SKM-1 (cell line): ENCODE measurements around the gene OR6K3.
"Not testable (repeated sequence)": the region's sequence is repeated elsewhere in the genome, so short reads cannot be mapped to it uniquely, and the experiment has no call there.

Experiments used
- DNase-seq: peaks from one replicate; lab custom pipeline; 2025; ENCODE audit not compliant: unreplicated experiment; lab: John Stamatoyannopoulos, UW

OR6K3 gene

DNA sequence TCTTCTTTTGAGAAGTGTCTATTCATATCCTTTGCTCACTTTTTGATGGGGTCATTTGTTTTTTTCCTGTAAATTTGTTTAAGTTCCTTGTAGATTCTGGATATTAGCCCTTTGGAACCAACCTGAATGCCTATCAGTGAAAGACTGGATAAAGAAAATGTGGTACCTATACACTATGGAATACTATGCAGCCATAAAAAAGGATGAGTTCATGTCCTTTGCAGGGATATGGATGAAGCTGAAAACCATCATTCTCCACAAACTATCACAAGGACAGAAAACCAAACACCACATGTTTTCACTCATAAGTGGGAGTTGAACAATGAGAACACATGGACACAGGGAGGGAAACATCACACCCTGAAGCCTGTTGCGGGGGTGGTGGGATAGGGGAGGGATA, 32.2 kb downstream of the OR6K3 start:
- DNase-seq = not testable (repeated sequence)

DNA sequence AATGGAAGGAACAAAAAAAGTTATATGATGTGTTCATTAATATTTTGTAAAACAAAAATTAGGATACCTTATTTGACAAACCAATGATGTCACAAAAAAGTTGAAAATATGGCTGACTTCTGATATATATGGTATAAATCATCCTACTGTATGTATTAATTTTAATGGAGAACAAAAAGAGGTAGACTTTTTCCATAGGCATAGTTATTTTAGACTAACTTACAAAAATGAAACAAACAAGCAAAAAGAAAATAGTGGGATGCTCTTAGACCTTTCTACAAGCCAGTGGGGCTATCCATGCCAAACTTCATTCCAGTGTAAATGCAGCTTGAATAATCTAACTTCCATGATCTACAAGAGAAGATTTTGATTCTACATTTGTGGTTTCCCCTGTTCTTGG, 33.5 kb downstream of the OR6K3 start:
- DNase-seq = no peak

DNA sequence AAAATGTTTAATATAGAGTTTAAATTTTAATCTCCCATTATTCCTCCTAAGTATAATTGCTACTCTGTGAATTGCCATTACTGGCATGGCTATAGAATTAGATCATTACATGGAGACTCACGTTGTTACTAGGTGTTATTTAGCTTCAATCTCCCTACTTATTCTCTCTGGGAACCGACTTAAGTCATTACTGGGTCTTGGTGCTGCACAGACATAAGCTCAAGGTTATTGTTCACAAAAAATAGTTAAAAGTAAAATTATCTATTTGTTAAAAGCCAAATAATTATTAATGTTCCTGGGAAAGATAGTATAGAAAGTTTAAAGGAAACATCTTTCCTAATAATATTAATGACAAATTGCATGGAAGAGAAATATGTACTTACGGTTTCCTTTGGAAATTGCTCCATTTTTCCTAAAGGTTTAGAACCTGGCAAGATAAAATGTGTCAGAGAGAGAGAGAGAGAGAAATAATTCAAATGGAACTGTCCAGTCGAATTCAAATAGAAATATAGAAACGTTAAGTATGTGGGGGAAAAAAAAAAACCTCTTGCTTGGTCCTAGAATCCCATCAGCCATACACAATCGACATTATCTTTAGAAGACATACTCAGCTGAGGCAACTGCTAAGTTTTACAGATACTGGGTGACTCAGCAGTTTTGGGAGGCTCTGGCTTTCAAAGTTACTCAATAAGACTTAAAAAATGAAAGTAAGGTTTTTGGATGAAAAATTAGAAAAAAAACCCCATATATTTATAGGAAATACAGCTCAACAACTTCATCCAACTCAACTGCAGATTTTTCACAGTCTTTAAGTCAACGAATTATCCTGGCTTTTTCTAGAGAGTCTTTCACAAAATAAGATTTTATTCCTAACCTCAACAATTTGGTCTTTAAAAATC, 34.2 kb downstream of the OR6K3 start, which contains the start of gene SPTA1:
TSS of gene SPTA1 (minus strand) at position 605 of the 899 bp plus-strand sequence. CDS start at position 407, 198 bp downstream.
- DNase-seq = no peak

DNA sequence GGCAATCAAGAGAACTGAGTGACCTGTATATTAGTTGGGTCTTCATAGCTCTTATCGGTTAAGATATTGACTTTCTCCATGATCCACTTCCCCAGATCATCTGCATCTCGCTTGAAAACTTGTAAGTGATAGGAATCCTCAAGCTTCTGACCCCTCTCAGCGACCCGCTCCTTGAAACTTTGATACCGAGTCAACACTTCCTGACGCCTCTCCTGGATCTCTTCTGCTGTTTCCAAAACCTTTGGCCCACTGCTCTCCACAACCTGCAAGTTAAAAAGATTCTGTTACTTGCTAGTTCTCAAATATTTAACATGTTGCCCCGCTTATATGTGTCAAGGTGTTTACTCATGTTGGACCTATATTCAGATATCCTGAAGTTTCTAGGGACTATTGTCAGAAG, 35.4 kb downstream of the OR6K3 start:
- no peak for DNase-seq

DNA sequence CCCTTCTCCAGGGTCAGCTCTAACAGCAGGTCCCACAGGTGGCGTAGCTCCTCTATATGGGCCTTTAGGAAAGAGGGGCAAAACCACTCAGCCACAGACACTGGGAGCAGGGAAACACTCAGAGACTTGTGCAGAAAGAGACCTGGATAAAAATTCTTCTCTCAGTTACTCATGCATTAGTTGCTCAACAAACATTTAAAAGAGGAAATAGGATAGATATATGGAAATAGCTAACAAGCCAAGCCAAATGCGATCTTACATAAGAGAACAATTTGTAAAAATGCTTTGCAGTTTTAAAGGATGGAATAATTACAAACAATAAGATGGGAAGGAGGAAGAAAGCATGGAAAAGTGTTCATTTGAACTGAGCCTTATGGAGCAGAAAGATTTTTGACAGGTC, 38.9 kb downstream of the OR6K3 start:
- no peak for DNase-seq

DNA sequence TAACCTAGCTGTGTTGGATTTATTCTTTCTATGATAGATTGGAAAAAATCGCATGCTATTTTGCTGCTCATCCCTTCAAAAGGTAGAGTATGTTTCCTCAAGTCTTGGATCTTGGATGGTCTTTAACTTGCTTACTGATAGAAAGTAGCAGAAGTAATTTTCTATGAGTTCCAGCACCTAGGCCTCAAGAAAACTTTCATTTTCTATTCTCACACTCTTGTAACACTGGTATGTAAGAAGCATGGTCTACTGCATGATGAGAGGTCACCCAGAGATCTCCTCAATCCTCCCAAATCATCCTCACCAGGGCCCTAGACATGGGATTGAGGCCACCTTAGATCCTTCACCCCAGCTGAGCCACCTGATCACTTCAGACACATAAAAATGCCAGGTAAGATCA, 41.2 kb downstream of the OR6K3 start:
- no peak for DNase-seq

DNA sequence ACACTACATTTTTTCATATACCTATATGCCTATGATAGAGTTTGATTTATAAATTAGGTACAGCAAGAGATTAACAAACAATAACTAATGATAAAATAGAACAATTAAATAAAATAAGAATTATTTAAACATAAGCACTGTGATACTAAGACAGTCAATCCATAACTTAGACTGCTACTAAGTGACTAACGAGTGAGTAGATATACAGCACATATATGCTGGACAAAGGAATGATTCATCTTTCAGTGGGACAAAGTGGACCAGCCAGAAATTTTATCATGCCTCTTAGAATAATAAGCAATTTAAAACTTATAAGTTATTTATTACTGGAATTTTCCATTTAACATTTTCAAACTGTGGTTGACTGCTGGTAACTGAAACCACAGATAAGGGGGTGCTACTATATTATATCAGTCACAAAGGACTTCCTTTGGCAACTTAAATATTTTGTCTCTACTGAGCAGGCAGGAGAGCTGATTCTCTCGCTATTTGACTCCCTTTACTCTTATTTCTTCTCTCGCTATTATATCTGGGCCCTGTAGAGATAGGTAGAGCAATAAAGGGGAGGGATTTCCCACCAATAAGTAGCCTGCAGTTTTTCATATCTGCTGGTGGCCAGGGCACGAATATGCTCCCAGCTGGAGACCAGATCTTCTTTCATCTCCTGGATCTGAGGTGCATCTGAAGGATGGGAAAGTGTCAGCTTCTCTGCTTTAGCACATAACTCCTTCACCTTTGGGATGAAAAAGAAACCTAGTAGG, 44.8 kb downstream of the OR6K3 start:
- no peak for DNase-seq

DNA sequence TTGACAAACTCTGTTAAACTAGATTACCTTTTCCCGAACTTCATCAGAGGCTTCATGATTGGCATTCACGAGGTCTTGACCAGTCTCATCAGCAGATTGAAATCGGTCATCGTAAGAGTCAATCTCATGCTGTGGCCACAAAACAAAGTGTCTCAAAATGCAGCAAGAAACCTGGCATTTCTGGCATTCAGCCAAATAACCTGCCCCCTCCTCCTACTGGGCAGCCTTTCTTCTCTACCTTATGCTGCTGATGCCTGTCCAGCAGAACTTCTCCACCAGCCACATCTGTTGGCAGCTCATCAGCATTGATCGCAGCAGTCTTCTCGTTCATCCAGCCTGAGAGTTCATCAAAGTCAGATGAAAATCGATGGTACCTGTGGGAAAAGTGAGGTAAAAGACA, 46.2 kb downstream of the OR6K3 start:
- DNase-seq = no peak
